PFSK-1 (cell line): ENCODE data around the gene ZDHHC7.

Experiments
- FOXP2 ChIP-seq: optimal IDR thresholded peaks from 2 replicates; pipeline ENCODE3; 2011; ENCODE audit warnings: borderline replicate concordance, control low read depth, inconsistent platforms; ENCODE audit not compliant: insufficient read depth; ENCODE audit errors: extremely low read length, extremely low read depth
- POLR2AphosphoS5 ChIP-seq: IDR thresholded peaks from 2 replicates; pipeline ENCODE4 v1.6.1; 2012; ENCODE audit warnings: low read depth, mild to moderate bottlenecking, control low read depth, low read length, moderate library complexity
- SIN3A ChIP-seq: IDR thresholded peaks from 2 replicates; pipeline ENCODE4 v1.6.1; 2012; ENCODE audit warnings: mild to moderate bottlenecking, low read length, moderate library complexity, borderline replicate concordance; ENCODE audit not compliant: insufficient read depth
- TAF1 ChIP-seq: IDR thresholded peaks from 2 replicates; pipeline ENCODE4 v1.6.1; 2012; ENCODE audit warnings: low read length, control low read depth, borderline replicate concordance; ENCODE audit not compliant: insufficient read depth
- TF ChIP-seq, protein P1 (sequence below), 2 experiments: IDR thresholded peaks; 2 replicates each; pipeline versions ENCODE4 v1.6.1 to v1.8.0; 2011 to 2012; ENCODE audit warnings: low read depth in 2 of 2, low read length in 2 of 2, control low read depth in 1 of 2, inconsistent platforms in 1 of 2, mild to moderate bottlenecking in 1 of 2, moderate library complexity in 1 of 2; ENCODE audit not compliant: insufficient read depth in 1 of 2

DNA sequence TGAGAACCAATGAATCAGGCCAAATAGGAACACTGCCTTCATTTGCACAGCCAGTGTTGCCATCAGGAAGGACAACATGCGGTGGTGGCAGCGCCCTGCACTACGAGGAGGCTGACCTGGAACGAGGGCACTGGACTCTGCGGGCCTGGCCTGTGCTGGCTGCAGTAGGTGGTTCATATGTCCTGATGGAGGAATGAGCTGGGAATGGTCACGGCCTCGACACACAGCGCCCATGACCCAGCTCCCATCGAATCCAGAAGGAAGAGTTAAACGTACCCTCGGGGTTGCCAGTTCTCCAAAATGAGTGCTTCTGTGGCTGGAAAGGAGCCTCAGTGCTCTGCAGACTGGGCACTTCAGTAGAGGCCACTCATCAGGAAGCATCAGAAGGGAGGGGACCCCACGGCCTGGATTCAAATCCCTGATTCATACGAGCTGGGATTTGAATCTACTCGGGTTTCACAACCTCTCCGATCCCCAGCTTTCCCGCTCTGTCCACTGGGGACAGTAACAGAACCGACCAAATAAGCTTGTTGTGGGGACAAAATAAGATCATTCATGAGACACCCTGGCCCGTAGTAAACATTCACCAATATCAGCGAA is 85.5 kb downstream of the ZDHHC7 start:
- TF ChIP-seq POLR2AphosphoS5 (no peak), FOXP2 (no peak), TAF1 (no peak), SIN3A (no peak)
- TF ChIP-seq, protein P1, sequence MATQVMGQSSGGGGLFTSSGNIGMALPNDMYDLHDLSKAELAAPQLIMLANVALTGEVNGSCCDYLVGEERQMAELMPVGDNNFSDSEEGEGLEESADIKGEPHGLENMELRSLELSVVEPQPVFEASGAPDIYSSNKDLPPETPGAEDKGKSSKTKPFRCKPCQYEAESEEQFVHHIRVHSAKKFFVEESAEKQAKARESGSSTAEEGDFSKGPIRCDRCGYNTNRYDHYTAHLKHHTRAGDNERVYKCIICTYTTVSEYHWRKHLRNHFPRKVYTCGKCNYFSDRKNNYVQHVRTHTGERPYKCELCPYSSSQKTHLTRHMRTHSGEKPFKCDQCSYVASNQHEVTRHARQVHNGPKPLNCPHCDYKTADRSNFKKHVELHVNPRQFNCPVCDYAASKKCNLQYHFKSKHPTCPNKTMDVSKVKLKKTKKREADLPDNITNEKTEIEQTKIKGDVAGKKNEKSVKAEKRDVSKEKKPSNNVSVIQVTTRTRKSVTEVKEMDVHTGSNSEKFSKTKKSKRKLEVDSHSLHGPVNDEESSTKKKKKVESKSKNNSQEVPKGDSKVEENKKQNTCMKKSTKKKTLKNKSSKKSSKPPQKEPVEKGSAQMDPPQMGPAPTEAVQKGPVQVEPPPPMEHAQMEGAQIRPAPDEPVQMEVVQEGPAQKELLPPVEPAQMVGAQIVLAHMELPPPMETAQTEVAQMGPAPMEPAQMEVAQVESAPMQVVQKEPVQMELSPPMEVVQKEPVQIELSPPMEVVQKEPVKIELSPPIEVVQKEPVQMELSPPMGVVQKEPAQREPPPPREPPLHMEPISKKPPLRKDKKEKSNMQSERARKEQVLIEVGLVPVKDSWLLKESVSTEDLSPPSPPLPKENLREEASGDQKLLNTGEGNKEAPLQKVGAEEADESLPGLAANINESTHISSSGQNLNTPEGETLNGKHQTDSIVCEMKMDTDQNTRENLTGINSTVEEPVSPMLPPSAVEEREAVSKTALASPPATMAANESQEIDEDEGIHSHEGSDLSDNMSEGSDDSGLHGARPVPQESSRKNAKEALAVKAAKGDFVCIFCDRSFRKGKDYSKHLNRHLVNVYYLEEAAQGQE (IDR thresholded peaks at IDR 0.05; ENCODE audit: insufficient read depth in 1 of 2, low read depth in 2 of 2, low read length in 2 of 2) = no peak
